Neural crest cell (in vitro differentiated cells): ENCODE results near the gene SIGLEC1. TPM values are rescaled to one million over a fixed set of nuclear protein-coding genes. Genes with fewer than 3 reads are reported as not detected.

Experiments used
- DNase-seq: peaks from one replicate; pipeline ENCODE4 v3.0.0; 2021; ENCODE audit warnings: low read depth, mixed read lengths, low spot score
- H3K27ac Mint-ChIP-seq: one replicate; pipeline ENCODE4 v1.8.0; 2021; ENCODE audit warnings: mild to moderate bottlenecking, mixed read lengths; ENCODE audit not compliant: unreplicated experiment
- H3K27me3 Mint-ChIP-seq: 2 replicates; pipeline ENCODE4 v1.8.0; 2021; ENCODE audit warnings: low read depth, mild to moderate bottlenecking, mixed read lengths
- H3K36me3 Mint-ChIP-seq: 2 replicates; pipeline ENCODE4 v1.8.0; 2021; ENCODE audit warnings: low read depth, mild to moderate bottlenecking, mixed read lengths
- H3K4me1 Mint-ChIP-seq: 2 replicates; pipeline ENCODE4 v1.8.0; 2021; ENCODE audit warnings: mixed read lengths
- H3K4me3 Mint-ChIP-seq: one replicate; pipeline ENCODE4 v1.8.0; 2021; ENCODE audit warnings: mild to moderate bottlenecking, mixed read lengths
- H3K9me3 Mint-ChIP-seq: 2 replicates; pipeline ENCODE4 v1.8.0; 2021; ENCODE audit warnings: mixed read lengths
- total RNA-seq: library from RNA; stranded (reverse); gene quantifications from 2 replicates; pipeline ENCODE4 v1.2.1, GENCODE V29; 2021
- TF ChIP-seq, protein P1 (sequence below): fragments of 200-600 bp; sonication (generic); conservative IDR thresholded peaks from 2 replicates; pipeline ENCODE4 v1.5.0; 2021; ENCODE audit warnings: antibody characterized with exemption, mild to moderate bottlenecking

The SIGLEC1 gene
- total RNA-seq, 1 donor from 2014 or later = not detected

DNA sequence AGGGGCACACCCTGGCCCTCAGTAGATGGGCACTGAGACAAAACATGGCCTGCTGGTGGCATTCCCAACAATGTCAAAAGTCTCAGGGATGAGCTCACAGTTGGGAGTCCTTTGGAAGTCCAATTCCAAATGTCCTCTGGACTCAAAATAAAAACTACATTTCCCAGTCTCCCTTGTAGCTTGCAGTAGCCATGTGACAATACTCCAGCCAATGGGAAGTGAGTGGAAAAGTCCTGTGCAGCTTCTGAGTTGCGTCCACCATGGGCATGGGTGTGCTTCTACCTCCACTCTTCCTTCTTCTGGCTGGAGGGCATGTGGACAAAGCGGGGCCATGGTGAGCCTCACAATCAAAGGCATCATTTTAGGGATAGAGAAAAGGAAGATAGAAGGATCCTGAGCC is 24.7 kb downstream of the SIGLEC1 start:
- H3K4me1 Mint-ChIP-seq = peaks cover 8% of the 10 kb centered on the region
- peaks cover 24% of the 10 kb centered on the region for H3K27me3 Mint-ChIP-seq
- no peaks in the 10 kb centered on the region for H3K36me3 Mint-ChIP-seq
- no peaks in the 10 kb centered on the region for H3K9me3 Mint-ChIP-seq
- no peak overlapping the region for H3K4me3 Mint-ChIP-seq
- DNase-seq = no peak
- TF ChIP-seq, protein P1, sequence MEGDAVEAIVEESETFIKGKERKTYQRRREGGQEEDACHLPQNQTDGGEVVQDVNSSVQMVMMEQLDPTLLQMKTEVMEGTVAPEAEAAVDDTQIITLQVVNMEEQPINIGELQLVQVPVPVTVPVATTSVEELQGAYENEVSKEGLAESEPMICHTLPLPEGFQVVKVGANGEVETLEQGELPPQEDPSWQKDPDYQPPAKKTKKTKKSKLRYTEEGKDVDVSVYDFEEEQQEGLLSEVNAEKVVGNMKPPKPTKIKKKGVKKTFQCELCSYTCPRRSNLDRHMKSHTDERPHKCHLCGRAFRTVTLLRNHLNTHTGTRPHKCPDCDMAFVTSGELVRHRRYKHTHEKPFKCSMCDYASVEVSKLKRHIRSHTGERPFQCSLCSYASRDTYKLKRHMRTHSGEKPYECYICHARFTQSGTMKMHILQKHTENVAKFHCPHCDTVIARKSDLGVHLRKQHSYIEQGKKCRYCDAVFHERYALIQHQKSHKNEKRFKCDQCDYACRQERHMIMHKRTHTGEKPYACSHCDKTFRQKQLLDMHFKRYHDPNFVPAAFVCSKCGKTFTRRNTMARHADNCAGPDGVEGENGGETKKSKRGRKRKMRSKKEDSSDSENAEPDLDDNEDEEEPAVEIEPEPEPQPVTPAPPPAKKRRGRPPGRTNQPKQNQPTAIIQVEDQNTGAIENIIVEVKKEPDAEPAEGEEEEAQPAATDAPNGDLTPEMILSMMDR = no peak
- H3K27ac Mint-ChIP-seq = no peak overlapping the region

DNA sequence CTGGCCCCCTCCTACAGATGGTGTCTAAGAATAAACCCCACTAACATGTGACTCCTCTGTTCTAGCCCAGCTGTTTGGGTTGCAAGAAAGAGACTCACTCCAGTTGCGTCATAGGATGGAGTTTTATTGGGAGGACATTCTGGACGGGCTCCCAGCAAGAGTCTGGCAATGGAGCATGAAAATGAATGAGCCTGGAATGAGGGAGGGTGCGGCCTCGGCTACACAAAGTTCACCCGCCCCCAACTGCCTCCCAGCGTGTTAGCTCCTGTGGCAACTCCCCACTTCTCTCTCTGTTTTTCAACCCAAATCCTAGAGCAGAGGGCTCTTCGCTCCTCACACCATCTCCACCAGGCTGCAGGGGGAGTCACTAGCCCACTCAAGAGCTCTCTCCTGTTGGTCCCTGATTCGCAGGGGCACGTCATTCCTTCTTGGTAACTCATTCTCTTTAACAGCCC is 25.5 kb downstream of the SIGLEC1 start:
- H3K36me3 Mint-ChIP-seq = no peaks in the 10 kb centered on the region
- peaks cover 30% of the 10 kb centered on the region for H3K27me3 Mint-ChIP-seq
- no peaks in the 10 kb centered on the region for H3K9me3 Mint-ChIP-seq
- TF ChIP-seq, protein P1 = no peak
- H3K4me3 Mint-ChIP-seq = no peak overlapping the region
- DNase-seq = no peak
- peaks cover 8% of the 10 kb centered on the region for H3K4me1 Mint-ChIP-seq
- no peak overlapping the region for H3K27ac Mint-ChIP-seq

DNA sequence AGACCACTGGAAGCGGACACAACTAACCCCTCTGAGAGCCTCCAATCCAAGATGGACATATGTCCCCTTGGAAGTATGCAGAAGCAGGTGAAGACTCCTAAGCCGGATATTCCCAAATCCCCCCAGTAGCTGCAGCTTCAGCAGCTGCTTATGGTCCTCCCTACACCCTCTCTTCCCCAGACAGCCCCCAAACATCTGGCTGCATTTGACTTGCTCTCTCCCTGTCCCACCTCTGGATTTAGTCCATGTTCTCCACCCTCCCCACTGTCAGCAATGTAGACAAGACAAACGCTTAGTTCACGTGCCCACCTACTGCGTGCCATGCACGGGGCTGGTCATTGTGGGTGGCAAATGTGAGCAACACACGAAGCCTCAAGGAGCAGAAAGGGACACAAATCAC is 26.0 kb downstream of the SIGLEC1 start:
- Mint-ChIP-seq H3K4me1 (peaks cover 8% of the 10 kb centered on the region), H3K27me3 (peaks cover 34% of the 10 kb centered on the region), H3K4me3 (no peak overlapping the region), H3K9me3 (no peaks in the 10 kb centered on the region), H3K36me3 (no peaks in the 10 kb centered on the region), H3K27ac (no peak overlapping the region)
- TF ChIP-seq, protein P1 = no peak
- DNase-seq = no peak

DNA sequence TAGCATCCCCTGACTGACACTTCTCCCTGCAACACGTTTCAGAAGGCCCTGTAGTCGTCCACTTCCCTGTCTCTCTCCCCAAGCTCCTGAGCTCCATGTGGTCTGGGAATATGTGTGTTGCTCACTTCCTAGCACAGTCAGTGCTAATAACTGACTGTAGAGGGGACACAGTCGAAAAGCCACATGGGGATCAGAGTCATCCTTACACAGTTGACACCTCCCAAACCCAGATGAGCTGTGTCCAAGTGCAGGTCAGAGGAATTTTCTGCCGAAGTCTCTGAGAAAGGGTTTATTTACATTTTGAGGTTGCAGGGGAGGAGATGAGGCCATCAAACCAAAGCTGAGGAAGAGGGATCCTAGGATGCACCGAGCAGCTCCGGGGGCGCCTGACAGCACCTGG is 27.1 kb downstream of the SIGLEC1 start:
- no peak for DNase-seq
- Mint-ChIP-seq H3K27me3 (peaks cover 40% of the 10 kb centered on the region), H3K27ac (peak overlapping the region; percentile 79), H3K36me3 (no peaks in the 10 kb centered on the region), H3K4me3 (no peak overlapping the region), H3K4me1 (peaks cover 14% of the 10 kb centered on the region), H3K9me3 (no peaks in the 10 kb centered on the region)
- TF ChIP-seq, protein P1 = no peak

DNA sequence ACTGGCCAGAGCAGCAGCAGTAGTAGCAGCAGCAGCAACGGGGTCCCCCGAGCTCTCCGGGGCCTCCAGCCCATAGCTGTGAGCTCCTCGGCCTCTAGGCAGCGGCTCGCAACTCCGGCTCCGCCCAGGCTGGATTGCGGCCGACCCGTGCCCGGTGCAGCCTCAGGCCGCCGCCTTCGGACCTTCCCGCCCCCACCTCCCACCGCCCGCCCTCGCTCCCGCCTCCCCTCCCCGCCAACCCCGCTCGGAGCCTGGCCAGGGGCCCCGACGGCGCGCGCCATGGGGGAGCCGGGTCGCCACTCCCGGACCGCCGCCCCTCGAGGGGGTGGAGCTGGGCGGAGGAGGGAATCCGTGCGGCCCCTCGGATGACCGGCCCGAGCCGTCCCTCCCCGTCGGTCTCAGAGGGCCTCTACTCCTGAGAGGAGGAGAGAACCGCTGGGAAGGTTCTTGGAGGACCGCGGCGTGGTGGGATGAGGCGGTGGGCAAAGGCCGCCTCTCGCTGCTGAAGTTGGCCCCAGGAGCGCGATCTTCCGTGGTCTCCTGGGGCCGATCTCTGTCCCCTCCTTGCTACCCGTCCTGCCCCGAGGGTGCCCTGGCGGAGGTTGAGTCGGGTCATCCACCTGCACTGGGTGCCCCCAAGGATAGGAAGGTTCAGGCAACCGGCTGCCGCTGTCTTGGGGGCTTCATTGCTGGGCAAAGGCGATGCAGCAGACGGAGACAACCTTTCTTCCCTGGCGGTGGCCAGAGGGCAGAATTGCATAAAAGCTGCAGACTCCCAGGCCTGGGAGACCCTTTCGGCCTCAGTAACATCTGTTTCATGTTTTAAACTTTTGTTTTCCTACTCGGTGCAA is 30.2 kb downstream of the SIGLEC1 start, which contains the start of gene ADAM33:
Gene ADAM33, minus strand, starts transcription at position 80 of the 851 bp plus-strand sequence. Its CDS starts 6 bp downstream, at position 74.
- TF ChIP-seq, protein P1 = no peak
- DNase-seq = peak; percentile 37
- H3K4me3 Mint-ChIP-seq = peak within 1 kb of the TSS; percentile 41
- peaks cover 10% of the 10 kb centered on the region for H3K4me1 Mint-ChIP-seq
- no peaks in the 10 kb centered on the region for H3K36me3 Mint-ChIP-seq
- no peaks in the 10 kb centered on the region for H3K9me3 Mint-ChIP-seq
- H3K27ac Mint-ChIP-seq = no peak within 1 kb of the TSS
- peaks cover 52% of the 10 kb centered on the region for H3K27me3 Mint-ChIP-seq
